IPS-NIHi11 (cell line): ENCODE data around the gene PPIE.

ENCODE experiments used
- DNase-seq: peaks from one replicate; pipeline ENCODE4 v3.0.0; 2012; ENCODE audit warnings: mixed read lengths, low spot score

Gene PPIE

GRCh38 chr1:39805385-39805784 is 66.7 kb downstream of the PPIE start:
- no peak for DNase-seq

- no peak for DNase-seq
These were observed 70.3 kb downstream of the PPIE start for GRCh38 chr1:39808784-39809517.

- no peak for DNase-seq
These were observed 74.2 kb downstream of the PPIE start for GRCh38 chr1:39812913-39813312.
